HFFc6 (cell line): ENCODE results near the gene CEMIP2. TPM values are rescaled to one million over a fixed set of nuclear protein-coding genes. Genes with fewer than 3 reads are reported as not detected.
"Not testable (repeated sequence)": the region's sequence is repeated elsewhere in the genome, so short reads cannot be mapped to it uniquely, and the experiment has no call there.

Experiments used
- DNase-seq: peaks from one replicate; pipeline ENCODE4 v3.0.0-alpha.2; 2018
- H3K27ac Mint-ChIP-seq: 2 replicates; pipeline ENCODE4 v1.8.0; 2020; ENCODE audit warnings: mild to moderate bottlenecking, mixed read lengths
- H3K27me3 Mint-ChIP-seq: 2 replicates; pipeline ENCODE4 v1.8.0; 2021; ENCODE audit warnings: mild to moderate bottlenecking, moderate library complexity, mixed read lengths; ENCODE audit not compliant: insufficient read depth
- H3K36me3 Mint-ChIP-seq: 2 replicates; pipeline ENCODE4 v1.8.0; 2021; ENCODE audit warnings: low read depth, mixed read lengths
- H3K4me1 Mint-ChIP-seq: 2 replicates; pipeline ENCODE4 v1.8.0; 2020; ENCODE audit warnings: low read depth, mixed read lengths
- H3K4me3 Mint-ChIP-seq: 2 replicates; pipeline ENCODE4 v1.8.0; 2020; ENCODE audit warnings: mild to moderate bottlenecking, moderate library complexity, mixed read lengths
- H3K9me3 Mint-ChIP-seq: 2 replicates; pipeline ENCODE4 v1.8.0; 2020; ENCODE audit warnings: mild to moderate bottlenecking, mixed read lengths
- total RNA-seq, 6 experiments: library from RNA; stranded (reverse); fragmentation: NEBNext Ultra II Directional; extraction: Animal tissue kit (Norgen Biotek cat#: 25700); gene quantifications; 2 replicates in 1 of 6; 3 replicates in 5 of 6; pipeline ENCODE4 v1.2.3, GENCODE V29; 2021
- TF ChIP-seq, protein P1 (sequence below): fragments of 200-600 bp; sonication (generic); IDR thresholded peaks from 2 replicates; pipeline ENCODE4 v1.5.0; 2021; ENCODE audit warnings: antibody characterized with exemption, mild to moderate bottlenecking

The CEMIP2 gene
- total RNA-seq, 6 experiments from 2014 or later: 86.0 to 106 (median 92.1) TPM

DNA sequence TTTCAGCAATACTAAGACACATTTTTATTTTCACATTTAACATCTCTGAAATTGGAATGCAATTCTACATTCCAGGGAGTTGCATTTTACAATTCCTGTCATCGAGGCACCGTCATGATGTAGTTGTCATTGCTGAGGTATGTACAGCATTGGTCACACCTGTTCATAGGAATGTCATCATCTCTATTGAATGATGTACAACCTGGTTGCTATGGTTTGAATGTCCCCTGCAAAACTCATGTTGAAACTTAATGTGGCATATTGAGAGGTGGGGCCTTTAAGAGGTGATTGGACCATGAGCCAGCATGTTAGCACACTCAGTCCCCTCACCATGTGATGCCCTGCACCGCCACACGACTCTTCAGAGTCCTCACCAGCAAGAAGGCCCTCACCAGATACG is 103.1 kb downstream of the CEMIP2 start:
- DNase-seq: no peak
- TF ChIP-seq, protein P1, sequence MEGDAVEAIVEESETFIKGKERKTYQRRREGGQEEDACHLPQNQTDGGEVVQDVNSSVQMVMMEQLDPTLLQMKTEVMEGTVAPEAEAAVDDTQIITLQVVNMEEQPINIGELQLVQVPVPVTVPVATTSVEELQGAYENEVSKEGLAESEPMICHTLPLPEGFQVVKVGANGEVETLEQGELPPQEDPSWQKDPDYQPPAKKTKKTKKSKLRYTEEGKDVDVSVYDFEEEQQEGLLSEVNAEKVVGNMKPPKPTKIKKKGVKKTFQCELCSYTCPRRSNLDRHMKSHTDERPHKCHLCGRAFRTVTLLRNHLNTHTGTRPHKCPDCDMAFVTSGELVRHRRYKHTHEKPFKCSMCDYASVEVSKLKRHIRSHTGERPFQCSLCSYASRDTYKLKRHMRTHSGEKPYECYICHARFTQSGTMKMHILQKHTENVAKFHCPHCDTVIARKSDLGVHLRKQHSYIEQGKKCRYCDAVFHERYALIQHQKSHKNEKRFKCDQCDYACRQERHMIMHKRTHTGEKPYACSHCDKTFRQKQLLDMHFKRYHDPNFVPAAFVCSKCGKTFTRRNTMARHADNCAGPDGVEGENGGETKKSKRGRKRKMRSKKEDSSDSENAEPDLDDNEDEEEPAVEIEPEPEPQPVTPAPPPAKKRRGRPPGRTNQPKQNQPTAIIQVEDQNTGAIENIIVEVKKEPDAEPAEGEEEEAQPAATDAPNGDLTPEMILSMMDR: no peak
- no peak overlapping the region for H3K4me3 Mint-ChIP-seq
- no peak overlapping the region for H3K27ac Mint-ChIP-seq
- H3K27me3 Mint-ChIP-seq: peaks cover 3% of the 10 kb centered on the region
- H3K36me3 Mint-ChIP-seq: no peaks in the 10 kb centered on the region
- H3K4me1 Mint-ChIP-seq: peaks cover 12% of the 10 kb centered on the region
- no peaks in the 10 kb centered on the region for H3K9me3 Mint-ChIP-seq

DNA sequence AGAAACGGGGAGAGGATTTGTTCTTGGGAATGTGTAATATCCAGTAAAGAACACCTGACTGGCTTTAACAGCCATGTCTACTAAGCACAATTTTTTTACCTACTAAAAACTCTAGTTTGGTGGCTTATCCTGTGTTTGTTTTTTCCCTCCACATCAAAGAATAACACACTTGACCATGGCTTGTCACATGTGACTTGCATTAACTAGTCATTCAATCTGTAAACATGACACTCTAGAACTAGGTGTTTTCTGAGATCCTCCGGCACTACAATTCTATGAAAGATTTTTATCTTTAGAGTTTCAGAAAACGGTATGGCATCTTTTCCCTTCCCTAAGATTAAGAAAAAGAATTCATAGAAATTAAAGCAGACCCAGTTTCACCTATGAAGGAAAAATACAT is 103.7 kb downstream of the CEMIP2 start:
- Mint-ChIP-seq H3K27me3 (peaks cover 3% of the 10 kb centered on the region), H3K36me3 (no peaks in the 10 kb centered on the region), H3K9me3 (no peaks in the 10 kb centered on the region), H3K27ac (no peak overlapping the region), H3K4me3 (no peak overlapping the region), H3K4me1 (peaks cover 12% of the 10 kb centered on the region)
- no peak for DNase-seq
- TF ChIP-seq, protein P1: no peak

DNA sequence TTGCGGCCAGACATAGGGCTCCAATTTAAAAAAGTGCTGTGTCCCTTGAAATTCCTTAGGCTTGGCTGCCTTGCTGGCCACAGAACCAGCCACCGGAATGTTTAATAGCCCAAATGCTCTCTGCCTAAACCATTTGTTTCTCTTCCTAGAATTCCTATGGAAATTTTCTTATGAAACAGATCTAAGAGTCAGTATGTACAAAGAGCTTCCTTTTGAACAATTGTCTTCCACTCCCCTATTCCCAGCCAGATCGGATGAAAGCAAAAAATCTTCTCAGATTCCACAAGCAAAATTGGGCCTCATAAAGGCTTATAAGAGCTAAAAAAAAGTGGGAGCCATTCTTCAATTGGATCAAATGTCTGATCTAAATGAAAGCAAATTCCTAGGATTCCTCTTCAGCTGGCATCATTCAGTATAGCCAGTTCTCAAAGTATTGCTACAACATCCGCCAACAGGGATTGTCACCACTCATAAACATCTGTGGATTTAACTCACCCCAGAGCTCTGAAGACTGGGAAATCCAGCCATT is 104.3 kb downstream of the CEMIP2 start:
- no peaks in the 10 kb centered on the region for H3K36me3 Mint-ChIP-seq
- H3K27me3 Mint-ChIP-seq: peaks cover 3% of the 10 kb centered on the region
- no peak overlapping the region for H3K27ac Mint-ChIP-seq
- TF ChIP-seq, protein P1: no peak
- peaks cover 12% of the 10 kb centered on the region for H3K4me1 Mint-ChIP-seq
- no peak for DNase-seq
- no peak overlapping the region for H3K4me3 Mint-ChIP-seq
- no peaks in the 10 kb centered on the region for H3K9me3 Mint-ChIP-seq

DNA sequence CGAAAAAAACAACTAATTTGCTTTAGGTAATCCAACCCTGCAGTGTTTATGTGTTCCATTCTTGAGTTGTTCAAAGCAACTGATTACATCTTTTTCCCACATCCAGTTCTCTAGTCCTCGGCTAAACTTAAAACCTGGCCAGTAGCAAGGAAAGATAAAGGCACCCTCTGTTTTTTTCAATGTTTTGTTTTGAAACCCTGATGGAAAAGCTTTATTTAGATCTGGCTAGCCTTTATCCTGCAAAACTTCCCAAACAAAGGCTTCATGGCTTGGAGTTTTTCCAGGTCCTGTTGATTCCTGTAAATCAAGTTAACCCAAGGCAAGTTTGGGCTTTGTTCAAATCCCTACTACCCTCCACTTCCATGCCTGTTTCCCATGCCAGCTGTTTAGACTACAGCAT is 105.1 kb downstream of the CEMIP2 start:
- Mint-ChIP-seq H3K27me3 (peaks cover 3% of the 10 kb centered on the region), H3K36me3 (no peaks in the 10 kb centered on the region), H3K4me1 (peaks cover 12% of the 10 kb centered on the region), H3K27ac (no peak overlapping the region), H3K4me3 (no peak overlapping the region), H3K9me3 (no peaks in the 10 kb centered on the region)
- no peak for DNase-seq
- TF ChIP-seq, protein P1: no peak

DNA sequence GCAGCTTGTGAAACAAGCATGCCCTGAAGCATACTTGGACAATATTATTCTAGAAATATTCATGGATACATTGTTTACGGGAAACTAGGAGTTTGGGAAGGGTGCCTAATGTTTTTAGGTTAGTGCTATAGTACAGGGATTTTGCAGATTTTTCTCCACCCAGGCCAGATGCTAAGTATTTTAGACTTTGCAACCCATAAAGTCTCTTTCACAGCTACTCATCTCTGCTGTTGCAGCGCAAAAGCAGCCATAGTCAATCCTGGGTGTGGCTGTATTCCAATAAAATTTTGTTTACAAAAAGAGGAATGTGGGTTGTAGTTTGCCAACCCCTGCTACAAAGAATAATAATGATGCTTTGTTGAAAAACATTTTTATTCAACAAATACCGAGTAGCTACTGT is 106.2 kb downstream of the CEMIP2 start:
- TF ChIP-seq, protein P1: no peak
- H3K4me3 Mint-ChIP-seq: no peak overlapping the region
- DNase-seq: no peak
- H3K4me1 Mint-ChIP-seq: peaks cover 12% of the 10 kb centered on the region
- H3K27ac Mint-ChIP-seq: no peak overlapping the region
- peaks cover 7% of the 10 kb centered on the region for H3K27me3 Mint-ChIP-seq
- H3K9me3 Mint-ChIP-seq: peaks cover 6% of the 10 kb centered on the region; the same call in 1 of the 2 replicates
- no peaks in the 10 kb centered on the region for H3K36me3 Mint-ChIP-seq

DNA sequence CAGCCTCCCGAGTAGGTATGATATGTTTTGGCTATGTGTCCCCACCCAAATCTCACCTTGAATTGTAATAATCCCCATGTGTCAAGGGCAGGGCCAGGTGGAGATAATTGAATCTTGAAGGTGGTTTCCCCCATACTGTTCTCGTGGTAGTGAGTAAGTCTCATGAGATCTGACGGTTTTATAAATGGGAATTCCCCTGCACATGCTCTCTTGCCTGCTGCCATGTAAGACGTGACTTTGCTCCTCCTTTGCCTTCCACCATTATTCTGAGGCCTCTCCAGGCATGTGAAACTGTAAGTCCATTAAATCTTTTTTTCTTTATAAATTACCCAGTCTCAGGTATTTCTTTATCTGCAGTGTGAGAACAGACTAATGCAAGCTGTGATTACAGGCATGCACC is 111.0 kb downstream of the CEMIP2 start:
- not testable (repeated sequence) for H3K27ac Mint-ChIP-seq, DNase-seq, H3K4me1 Mint-ChIP-seq, H3K4me3 Mint-ChIP-seq, H3K36me3 Mint-ChIP-seq, H3K9me3 Mint-ChIP-seq
- peaks cover 17% of the 10 kb centered on the region for H3K27me3 Mint-ChIP-seq
